Mesothelial cell of epicardium (in vitro differentiated cells): ENCODE data around the gene SNX32. TPM values are rescaled to one million over a fixed set of nuclear protein-coding genes. Genes with fewer than 3 reads are reported as not detected.

ENCODE experiments used
- DNase-seq, 2 experiments: peaks; one replicate each; pipeline ENCODE4 v3.0.0; 2021; ENCODE audit warnings: low spot score in 2 of 2; ENCODE audit not compliant: unreplicated experiment in 2 of 2
- H3K27ac Mint-ChIP-seq: 2 replicates; pipeline ENCODE4 v1.8.0; 2021; ENCODE audit warnings: mixed read lengths
- H3K27me3 Mint-ChIP-seq: 2 replicates; pipeline ENCODE4 v1.8.0; 2021; ENCODE audit warnings: low read depth, mixed read lengths
- H3K36me3 Mint-ChIP-seq: 2 replicates; pipeline ENCODE4 v1.8.0; 2021; ENCODE audit warnings: mixed read lengths
- H3K4me1 Mint-ChIP-seq: 2 replicates; pipeline ENCODE4 v1.8.0; 2021; ENCODE audit warnings: mixed read lengths
- H3K4me3 Mint-ChIP-seq: 2 replicates; pipeline ENCODE4 v1.8.0; 2021; ENCODE audit warnings: mild to moderate bottlenecking, moderate library complexity, mixed read lengths
- H3K9me3 Mint-ChIP-seq: 2 replicates; pipeline ENCODE4 v1.8.0; 2021; ENCODE audit warnings: mixed read lengths
- total RNA-seq: library from RNA; stranded (reverse); gene quantifications from 3 replicates; pipeline ENCODE4 v1.2.1, GENCODE V29; 2021
- TF ChIP-seq, protein P1 (sequence below): fragments of 200-600 bp; sonication (generic); IDR thresholded peaks from one replicate; pipeline ENCODE4 v1.5.0; 2021; ENCODE audit warnings: antibody characterized with exemption; ENCODE audit not compliant: unreplicated experiment

SNX32 gene
- total RNA-seq, 1 donor from 2014 or later, result 10.7 TPM

GRCh38 chr11:65787649-65788622, 45.8 kb upstream of the SNX32 start:
- peaks cover 32% of the 10 kb centered on the region for H3K4me1 Mint-ChIP-seq
- H3K36me3 Mint-ChIP-seq, result no peaks in the 10 kb centered on the region
- H3K27me3 Mint-ChIP-seq, result peaks cover 60% of the 10 kb centered on the region
- DNase-seq, result no peak
- H3K4me3 Mint-ChIP-seq, result peak overlapping the region; percentile 76
- TF ChIP-seq, protein P1, sequence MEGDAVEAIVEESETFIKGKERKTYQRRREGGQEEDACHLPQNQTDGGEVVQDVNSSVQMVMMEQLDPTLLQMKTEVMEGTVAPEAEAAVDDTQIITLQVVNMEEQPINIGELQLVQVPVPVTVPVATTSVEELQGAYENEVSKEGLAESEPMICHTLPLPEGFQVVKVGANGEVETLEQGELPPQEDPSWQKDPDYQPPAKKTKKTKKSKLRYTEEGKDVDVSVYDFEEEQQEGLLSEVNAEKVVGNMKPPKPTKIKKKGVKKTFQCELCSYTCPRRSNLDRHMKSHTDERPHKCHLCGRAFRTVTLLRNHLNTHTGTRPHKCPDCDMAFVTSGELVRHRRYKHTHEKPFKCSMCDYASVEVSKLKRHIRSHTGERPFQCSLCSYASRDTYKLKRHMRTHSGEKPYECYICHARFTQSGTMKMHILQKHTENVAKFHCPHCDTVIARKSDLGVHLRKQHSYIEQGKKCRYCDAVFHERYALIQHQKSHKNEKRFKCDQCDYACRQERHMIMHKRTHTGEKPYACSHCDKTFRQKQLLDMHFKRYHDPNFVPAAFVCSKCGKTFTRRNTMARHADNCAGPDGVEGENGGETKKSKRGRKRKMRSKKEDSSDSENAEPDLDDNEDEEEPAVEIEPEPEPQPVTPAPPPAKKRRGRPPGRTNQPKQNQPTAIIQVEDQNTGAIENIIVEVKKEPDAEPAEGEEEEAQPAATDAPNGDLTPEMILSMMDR, result no peak
- peak overlapping the region; percentile 66 for H3K27ac Mint-ChIP-seq
- H3K9me3 Mint-ChIP-seq, result no peaks in the 10 kb centered on the region

GRCh38 chr11:65788821-65789220, 44.9 kb upstream of the SNX32 start:
- DNase-seq, result no peak
- peaks cover 31% of the 10 kb centered on the region for H3K4me1 Mint-ChIP-seq
- peak overlapping the region; percentile 76 for H3K4me3 Mint-ChIP-seq
- H3K36me3 Mint-ChIP-seq, result no peaks in the 10 kb centered on the region
- peaks cover 55% of the 10 kb centered on the region for H3K27me3 Mint-ChIP-seq
- H3K27ac Mint-ChIP-seq, result no peak overlapping the region
- no peaks in the 10 kb centered on the region for H3K9me3 Mint-ChIP-seq
- TF ChIP-seq, protein P1, result no peak

- H3K4me1 Mint-ChIP-seq, result peaks cover 26% of the 10 kb centered on the region
These were observed 44.3 kb upstream of the SNX32 start for GRCh38 chr11:65789230-65790103.

GRCh38 chr11:65790104-65790901, 43.5 kb upstream of the SNX32 start:
- Mint-ChIP-seq H3K27me3 (peaks cover 42% of the 10 kb centered on the region), H3K9me3 (no peaks in the 10 kb centered on the region), H3K4me1 (peaks cover 23% of the 10 kb centered on the region), H3K27ac (no peak overlapping the region), H3K36me3 (no peaks in the 10 kb centered on the region), H3K4me3 (no peak overlapping the region)
- TF ChIP-seq, protein P1, result no peak
- no peak for DNase-seq

More at GRCh38 chr11:65789230-65790103, 44.3 kb upstream of the SNX32 start:
- DNase-seq, result no peak
- H3K27ac Mint-ChIP-seq, result no peak overlapping the region
- H3K4me3 Mint-ChIP-seq, result peak overlapping the region; percentile 45
- TF ChIP-seq, protein P1, result no peak
- peaks cover 49% of the 10 kb centered on the region for H3K27me3 Mint-ChIP-seq
- no peaks in the 10 kb centered on the region for H3K36me3 Mint-ChIP-seq
- H3K9me3 Mint-ChIP-seq, result no peaks in the 10 kb centered on the region
